Stomach (tissue), 9 donors: Measurements from ENCODE around the gene SHISAL1. TPM values are rescaled to one million over a fixed set of nuclear protein-coding genes. Genes with fewer than 3 reads are reported as not detected.
A peak's percentile ranks its signal among the peaks of the same experiment; 100 is the strongest.

Experiments used
- DNase-seq, 2 donors: peaks; one replicate each; pipeline versions ENCODE4 v3.0.0 to v3.0.0-alpha.2; 2013 to 2019
- H3K27ac ChIP-seq, 5 donors: fragments of 200-600 bp in 4 of 5; sonication (generic) in 4 of 5; one replicate each; pipeline ENCODE4 v1.5.1; 2013 to 2019; ENCODE audit warnings: mild to moderate bottlenecking in 1 of 5, moderate library complexity in 1 of 5
- H3K27me3 ChIP-seq, 3 donors: fragments of 200-600 bp; sonication (generic); one replicate each; pipeline ENCODE4 v1.5.1; 2017 to 2019; ENCODE audit warnings: mixed run types in 1 of 3
- H3K36me3 ChIP-seq, 4 donors: fragments of 200-600 bp; sonication (generic); 1 replicate in 3 of 4; 2 replicates in 1 of 4; pipeline ENCODE4 v1.5.1; 2016 to 2019
- H3K4me1 ChIP-seq, 4 donors: fragments of 200-600 bp; sonication (generic); one replicate each; pipeline ENCODE4 v1.5.1; 2016 to 2019
- H3K4me3 ChIP-seq, 4 donors: fragments of 200-600 bp; sonication (generic) in 3 of 4; one replicate each; pipeline ENCODE4 v1.5.1; 2016 to 2019; ENCODE audit warnings: mild to moderate bottlenecking in 1 of 4
- H3K9me3 ChIP-seq, 4 donors: fragments of 200-600 bp; sonication (generic); one replicate each; pipeline ENCODE4 v1.5.1; 2016 to 2019
- EP300 ChIP-seq: sonication (generic); formaldehyde crosslinking; IDR thresholded peaks from one replicate; pipeline ENCODE4 v1.6.1; 2017; ENCODE audit warnings: antibody characterized with exemption
- POLR2A ChIP-seq, 4 donors: fragments of 450-650 bp; IDR thresholded peaks; one replicate each; pipeline ENCODE4 v1.6.1; 2016; ENCODE audit warnings: antibody characterized with exemption in 4 of 4, control low read depth in 2 of 4, mild to moderate bottlenecking in 1 of 4, moderate library complexity in 1 of 4
- POLR2AphosphoS5 ChIP-seq, 3 donors: sonication (generic); formaldehyde crosslinking; IDR thresholded peaks; one replicate each; pipeline ENCODE4 v1.6.1; 2016; ENCODE audit warnings: antibody characterized with exemption in 3 of 3
- WGBS, 5 donors: extraction: QIAGEN DNeasy Blood & Tissue Kit in 3 of 5; methylation state at CpG; one replicate each; pipeline versions ENCODE4 v1.1.5 to v1.1.7; 2013 to 2018; 5-methylcytosine and 5-hydroxymethylcytosine counted together
- intact Hi-C: fragments of 100-400 bp; cut with DNase I; formaldehyde crosslinking; loops from one replicate; pipeline ENCODE4 v1.15.1; 2023; ENCODE audit warnings: low total_unique reads
- polyA plus RNA-seq, 3 donors: library from polyadenylated mRNA; stranded (reverse); fragments of 200-250 nt; gene quantifications; one replicate each; pipeline ENCODE4 v1.2.3, GENCODE V29; 2013
- total RNA-seq, 5 donors: library from RNA; depleted of rRNA; stranded (reverse); fragments of >200 nt; gene quantifications; one replicate each; pipeline versions ENCODE4 v1.1.0 to v1.2.3, GENCODE V29; 2014 to 2016
- TF ChIP-seq, protein P1 (sequence below), 7 experiments: fragments of 450-650 bp in 4 of 7; fragments of 200-600 bp in 3 of 7; sonication (generic) in 3 of 7; IDR thresholded peaks; one replicate each; pipeline ENCODE4 v1.5.1; 2016 to 2019; ENCODE audit warnings: antibody characterized with exemption in 7 of 7, control low read depth in 2 of 7, mild to moderate bottlenecking in 1 of 7
- donor health status: healthy with polysubstance abuse.
- donor health status: Bipolar disorder and iron deficiency.
- donor health status: healthy.

SHISAL1 gene
- total and polyA plus RNA-seq, 8 donors = 0.43 to 19.3 (median 1.2) TPM

DNA sequence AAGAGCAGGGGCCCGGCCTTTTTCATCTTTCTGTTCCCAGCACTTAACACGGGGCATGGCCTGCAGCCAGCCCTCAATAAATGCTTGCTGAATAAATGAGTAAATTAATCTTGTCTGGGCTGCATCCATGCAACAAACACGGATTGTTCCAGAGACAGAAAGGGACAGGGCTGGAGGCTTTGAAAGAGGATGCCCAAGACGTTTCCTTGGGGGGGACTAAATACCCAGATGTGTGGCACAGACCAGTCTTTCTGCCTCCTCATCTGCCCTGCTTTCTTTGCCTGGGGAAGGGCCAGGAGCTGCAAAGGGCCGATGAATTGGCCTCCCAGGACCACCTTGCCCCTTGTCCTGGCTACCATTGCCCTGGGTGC is 40.4 kb downstream of the SHISAL1 start:
- Histone ChIP-seq H3K9me3 (no peaks in the 10 kb centered on the region), H3K36me3 (no peaks in the 10 kb centered on the region), H3K27me3 (peaks cover 0 to 16% (median 0%) of the 10 kb centered on the region in 3 donors), H3K4me3 (no peak overlapping the region), H3K4me1 (peaks cover 0 to 5% (median 0%) of the 10 kb centered on the region in 4 donors), H3K27ac (no peak overlapping the region)
- intact Hi-C loops = no loop called here
- WGBS, 5 donors = 52 to 64% (median 59%) methylated on average over 5 of the region's 5 CpGs
- no peak for TF ChIP-seq POLR2A (IDR thresholded peaks at IDR 0.05)
- TF ChIP-seq POLR2AphosphoS5 (IDR thresholded peaks at IDR 0.05) = no peak
- TF ChIP-seq EP300 = no peak
- TF ChIP-seq, protein P1, sequence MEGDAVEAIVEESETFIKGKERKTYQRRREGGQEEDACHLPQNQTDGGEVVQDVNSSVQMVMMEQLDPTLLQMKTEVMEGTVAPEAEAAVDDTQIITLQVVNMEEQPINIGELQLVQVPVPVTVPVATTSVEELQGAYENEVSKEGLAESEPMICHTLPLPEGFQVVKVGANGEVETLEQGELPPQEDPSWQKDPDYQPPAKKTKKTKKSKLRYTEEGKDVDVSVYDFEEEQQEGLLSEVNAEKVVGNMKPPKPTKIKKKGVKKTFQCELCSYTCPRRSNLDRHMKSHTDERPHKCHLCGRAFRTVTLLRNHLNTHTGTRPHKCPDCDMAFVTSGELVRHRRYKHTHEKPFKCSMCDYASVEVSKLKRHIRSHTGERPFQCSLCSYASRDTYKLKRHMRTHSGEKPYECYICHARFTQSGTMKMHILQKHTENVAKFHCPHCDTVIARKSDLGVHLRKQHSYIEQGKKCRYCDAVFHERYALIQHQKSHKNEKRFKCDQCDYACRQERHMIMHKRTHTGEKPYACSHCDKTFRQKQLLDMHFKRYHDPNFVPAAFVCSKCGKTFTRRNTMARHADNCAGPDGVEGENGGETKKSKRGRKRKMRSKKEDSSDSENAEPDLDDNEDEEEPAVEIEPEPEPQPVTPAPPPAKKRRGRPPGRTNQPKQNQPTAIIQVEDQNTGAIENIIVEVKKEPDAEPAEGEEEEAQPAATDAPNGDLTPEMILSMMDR (IDR thresholded peaks at IDR 0.05) = no peak
- peak in 1 of 2 donors; percentile 43 for DNase-seq

DNA sequence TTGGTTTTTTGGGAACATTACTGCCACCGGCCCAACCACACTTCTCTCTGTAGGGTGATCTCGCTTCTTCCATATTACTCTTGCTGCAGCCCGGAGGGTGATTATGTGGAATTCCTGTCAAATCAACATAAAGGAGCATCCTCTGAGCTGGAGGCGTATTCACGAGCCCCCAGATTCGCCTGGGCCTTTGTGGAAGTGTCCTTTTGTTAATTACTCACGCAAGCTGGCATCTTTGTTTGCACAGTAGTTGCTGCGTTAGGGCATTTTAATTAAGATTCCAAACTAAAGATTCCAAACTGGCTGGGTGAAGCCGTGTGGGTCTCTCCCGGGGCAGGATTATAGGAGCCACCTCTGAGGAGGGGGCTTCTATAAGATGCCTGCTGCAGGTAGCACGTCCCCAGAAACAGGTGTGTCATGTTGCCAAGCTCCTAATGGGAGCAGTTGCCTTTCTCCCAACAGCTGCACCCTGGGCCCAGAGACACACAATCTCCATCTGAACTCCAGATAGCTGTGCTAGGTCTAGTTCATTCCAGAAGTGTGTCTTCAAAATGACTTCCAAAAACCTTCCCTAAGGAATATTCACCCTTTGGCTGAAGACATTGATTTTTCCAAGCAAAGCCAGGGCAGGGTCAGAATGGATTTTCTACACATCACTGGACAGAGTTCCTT is 40.9 kb downstream of the SHISAL1 start:
- DNase-seq = no peak
- Histone ChIP-seq H3K9me3 (no peaks in the 10 kb centered on the region), H3K4me1 (peaks cover 0 to 5% (median 0%) of the 10 kb centered on the region in 4 donors), H3K4me3 (no peak overlapping the region), H3K36me3 (no peaks in the 10 kb centered on the region), H3K27me3 (peaks cover 0 to 19% (median 0%) of the 10 kb centered on the region in 3 donors), H3K27ac (no peak overlapping the region)
- intact Hi-C loops = no loop called here
- TF ChIP-seq POLR2AphosphoS5 (IDR thresholded peaks at IDR 0.05) (no peak), EP300 (no peak), POLR2A (IDR thresholded peaks at IDR 0.05) (no peak)
- TF ChIP-seq, protein P1 (IDR thresholded peaks at IDR 0.05) = no peak
- WGBS, 5 donors = 70 to 73% (median 73%) methylated on average over 11 of the region's 11 CpGs

DNA sequence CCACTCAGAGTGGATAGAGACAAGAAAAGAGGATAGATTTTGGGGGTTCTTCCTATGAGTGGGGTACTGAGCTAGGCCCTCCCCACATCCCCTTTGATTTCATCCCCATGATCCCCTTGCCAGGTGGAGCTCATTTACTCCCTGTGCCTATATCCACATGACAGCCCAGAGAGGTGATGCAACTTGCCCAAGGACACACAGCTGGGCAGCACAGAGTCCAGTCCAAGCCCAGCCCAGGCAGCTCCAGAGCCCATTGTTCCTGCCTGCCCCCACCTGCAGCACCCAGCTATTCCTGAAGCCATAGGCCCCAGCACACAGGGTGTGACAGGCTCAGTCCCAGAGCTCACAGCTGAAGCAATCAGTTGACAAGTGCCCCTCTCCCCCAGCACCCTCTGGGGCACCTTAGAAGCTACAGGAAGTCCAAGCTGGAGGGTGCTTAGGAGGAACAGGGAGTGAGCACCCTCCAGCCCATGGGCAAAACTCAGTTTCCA is 41.7 kb downstream of the SHISAL1 start:
- no peak for DNase-seq
- Histone ChIP-seq H3K36me3 (no peaks in the 10 kb centered on the region), H3K9me3 (no peaks in the 10 kb centered on the region), H3K4me3 (no peak overlapping the region), H3K4me1 (peaks cover 0 to 5% (median 0%) of the 10 kb centered on the region in 4 donors), H3K27me3 (peaks cover 0 to 11% (median 0%) of the 10 kb centered on the region in 3 donors), H3K27ac (no peak overlapping the region)
- intact Hi-C loops = no loop called here
- TF ChIP-seq EP300 (no peak), POLR2A (IDR thresholded peaks at IDR 0.05) (no peak), POLR2AphosphoS5 (IDR thresholded peaks at IDR 0.05) (no peak)
- TF ChIP-seq, protein P1 (IDR thresholded peaks at IDR 0.05) = no peak

GRCh38 chr22:44270556-44270880 is 42.2 kb downstream of the SHISAL1 start:
- Histone ChIP-seq H3K4me1 (peaks cover 0 to 5% (median 0%) of the 10 kb centered on the region in 4 donors), H3K27me3 (peaks cover 0 to 8% (median 0%) of the 10 kb centered on the region in 3 donors), H3K27ac (no peak overlapping the region), H3K36me3 (no peaks in the 10 kb centered on the region), H3K4me3 (no peak overlapping the region), H3K9me3 (no peaks in the 10 kb centered on the region)
- WGBS, 5 donors = 80 to 87% (median 83%) methylated on average over 7 to 9 of the region's 9 CpGs
- intact Hi-C loops = no loop called here
- TF ChIP-seq POLR2AphosphoS5 (IDR thresholded peaks at IDR 0.05) (no peak), POLR2A (IDR thresholded peaks at IDR 0.05) (no peak), EP300 (no peak)
- DNase-seq = no peak
